Loucy (cell line): ENCODE data around the gene GGACT.

Source experiments
- H2AFZ ChIP-seq: fragments of 200-600 bp; sonication (generic); 2 replicates; pipeline ENCODE4 v1.6.0; 2016; ENCODE audit warnings: antibody characterized with exemption, mild to moderate bottlenecking, low read length, moderate library complexity
- H3F3A ChIP-seq: fragments of 200-600 bp; 2 replicates; pipeline ENCODE4 v1.6.0; 2016; ENCODE audit warnings: antibody characterized with exemption, low read depth, mild to moderate bottlenecking
- H3K27me3 ChIP-seq: fragments of 200-600 bp; sonication (generic); 2 replicates; pipeline ENCODE4 v1.6.1; 2014; ENCODE audit warnings: low read length, mild to moderate bottlenecking; ENCODE audit not compliant: insufficient read depth, poor library complexity, severe bottlenecking
- H3K36me3 ChIP-seq: fragments of 200-600 bp; sonication (generic); 2 replicates; pipeline ENCODE4 v1.6.1; 2016; ENCODE audit warnings: low read length; ENCODE audit not compliant: insufficient read depth
- H3K4me1 ChIP-seq: fragments of 200-600 bp; sonication (generic); 2 replicates; pipeline ENCODE4 v1.5.1; 2014; ENCODE audit warnings: low read length, mild to moderate bottlenecking; ENCODE audit not compliant: insufficient read depth, poor library complexity, severe bottlenecking
- H3K4me2 ChIP-seq: fragments of 200-600 bp; sonication (generic); 2 replicates; pipeline ENCODE4 v1.6.0; 2014; ENCODE audit warnings: antibody characterized with exemption, low read length, low read depth, mild to moderate bottlenecking; ENCODE audit not compliant: poor library complexity, severe bottlenecking
- H3K4me3 ChIP-seq: fragments of 200-600 bp; sonication (generic); 2 replicates; pipeline ENCODE4 v1.5.1; 2014; ENCODE audit warnings: low read length, mild to moderate bottlenecking, mixed read lengths; ENCODE audit not compliant: poor library complexity, severe bottlenecking
- H3K79me2 ChIP-seq: fragments of 200-600 bp; sonication (generic); 2 replicates; pipeline ENCODE4 v1.6.1; 2014; ENCODE audit warnings: low read length; ENCODE audit not compliant: insufficient read depth
- H3K9ac ChIP-seq: fragments of 200-600 bp; sonication (generic); 2 replicates; pipeline ENCODE4 v1.6.0; 2014; ENCODE audit warnings: mild to moderate bottlenecking, low read depth, low read length, moderate library complexity; ENCODE audit not compliant: poor library complexity, severe bottlenecking
- H3K9me2 ChIP-seq: fragments of 200-600 bp; sonication (generic); replicated peaks from 2 replicates; pipeline ENCODE4 v1.6.1; 2016; ENCODE audit warnings: low read depth, low read length, mixed read lengths
- H3K9me3 ChIP-seq: fragments of 200-600 bp; sonication (generic); 2 replicates; pipeline ENCODE4 v1.6.1; 2014; ENCODE audit warnings: mild to moderate bottlenecking, antibody characterized with exemption, low read length, low read depth; ENCODE audit not compliant: insufficient read depth
- H4K20me1 ChIP-seq: fragments of 200-600 bp; sonication (generic); 2 replicates; pipeline ENCODE4 v1.6.0; 2014; ENCODE audit warnings: antibody characterized with exemption, low read length, mild to moderate bottlenecking; ENCODE audit not compliant: insufficient read depth, poor library complexity, severe bottlenecking
- CTCF ChIP-seq: fragments of 200-600 bp; sonication (generic); conservative IDR thresholded peaks from 2 replicates; pipeline ENCODE4 v1.5.1; 2014; ENCODE audit warnings: mild to moderate bottlenecking, antibody characterized with exemption, low read length
- EZH2phosphoT487 ChIP-seq: fragments of 200-600 bp; IDR thresholded peaks from 2 replicates; pipeline ENCODE4 v1.6.1; 2018; ENCODE audit warnings: antibody characterized with exemption, mild to moderate bottlenecking, moderate library complexity, borderline replicate concordance

Gene GGACT

GRCh38 chr13:100534147-100534843 lies 54.3 kb downstream of the GGACT start:
- H4K20me1 ChIP-seq: no peaks in the 10 kb centered on the region
- H3K4me1 ChIP-seq: peaks cover 14% of the 10 kb centered on the region
- no peaks in the 10 kb centered on the region for H3F3A ChIP-seq
- H3K4me2 ChIP-seq: no peak overlapping the region
- H3K79me2 ChIP-seq: no peaks in the 10 kb centered on the region
- H3K9me2 ChIP-seq: no peaks in the 10 kb centered on the region
- H3K9me3 ChIP-seq: no peaks in the 10 kb centered on the region
- no peak overlapping the region for H3K4me3 ChIP-seq
- no peaks in the 10 kb centered on the region for H3K36me3 ChIP-seq
- TF ChIP-seq EZH2phosphoT487: no peak
- no peak overlapping the region for H3K9ac ChIP-seq
- no peak overlapping the region for H2AFZ ChIP-seq
- H3K27me3 ChIP-seq: no peaks in the 10 kb centered on the region

GRCh38 chr13:100533588-100534041 lies 55.0 kb downstream of the GGACT start:
- Histone ChIP-seq H3F3A (no peaks in the 10 kb centered on the region), H3K4me1 (peaks cover 14% of the 10 kb centered on the region), H3K79me2 (no peaks in the 10 kb centered on the region), H3K4me2 (no peak overlapping the region), H3K4me3 (no peak overlapping the region), H2AFZ (no peak overlapping the region), H3K9me3 (no peaks in the 10 kb centered on the region), H3K9ac (no peak overlapping the region), H3K9me2 (no peaks in the 10 kb centered on the region), H3K27me3 (no peaks in the 10 kb centered on the region), H4K20me1 (no peaks in the 10 kb centered on the region), H3K36me3 (no peaks in the 10 kb centered on the region; the same call in 1 of the 2 replicates)
- TF ChIP-seq EZH2phosphoT487 (no peak), CTCF (no peak)

- H3K4me1 ChIP-seq: peaks cover 7% of the 10 kb centered on the region
- no peak for TF ChIP-seq EZH2phosphoT487
- TF ChIP-seq CTCF: no peak
Observed at GRCh38 chr13:100532836-100533435, 55.7 kb downstream of the GGACT start.

More at GRCh38 chr13:100532836-100533435, 55.7 kb downstream of the GGACT start:
- H3K4me3 ChIP-seq: no peak overlapping the region
- no peaks in the 10 kb centered on the region for H3F3A ChIP-seq
- H4K20me1 ChIP-seq: no peaks in the 10 kb centered on the region
- H3K9me3 ChIP-seq: no peaks in the 10 kb centered on the region
- no peaks in the 10 kb centered on the region for H3K9me2 ChIP-seq
- no peak overlapping the region for H3K4me2 ChIP-seq
- H3K9ac ChIP-seq: no peak overlapping the region
- H3K27me3 ChIP-seq: no peaks in the 10 kb centered on the region
- no peak overlapping the region for H2AFZ ChIP-seq
- no peaks in the 10 kb centered on the region; the same call in 1 of the 2 replicates for H3K36me3 ChIP-seq
- no peaks in the 10 kb centered on the region for H3K79me2 ChIP-seq
